Measurements from ENCODE around the gene HP1BP3.

The HP1BP3 gene

DNA sequence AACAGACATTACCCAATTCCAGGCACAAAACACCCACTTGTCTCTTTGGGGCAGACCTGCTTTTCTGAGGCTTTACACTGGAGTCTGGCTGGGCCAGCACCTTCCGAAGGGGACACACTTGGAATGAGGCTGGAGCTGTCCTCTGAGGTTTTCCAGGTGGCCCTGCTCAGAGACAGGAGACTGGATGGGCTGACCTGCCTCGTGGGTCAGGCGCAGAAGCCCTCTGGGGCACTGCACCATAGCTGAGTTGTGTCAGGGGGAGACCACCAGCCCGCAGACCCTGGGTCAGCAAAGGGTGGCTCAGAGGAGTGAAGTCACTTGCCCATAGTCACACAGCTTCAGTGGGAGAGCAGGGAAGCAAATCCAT is 56.4 kb downstream of the HP1BP3 start:
- H3K4me2 ChIP-seq (ENCODE audit: low read length) = no peak overlapping the region
- H3K79me2 ChIP-seq (ENCODE audit: low read length) = no peaks in the 10 kb centered on the region
- no peaks in the 10 kb centered on the region for H3K9me3 ChIP-seq (ENCODE audit: insufficient read depth, low read length)
- H3K4me1 ChIP-seq (ENCODE audit: low read length) = peaks cover 8% of the 10 kb centered on the region
- H3K36me3 ChIP-seq (replicated peaks; ENCODE audit: low read depth, low read length) = no peaks in the 10 kb centered on the region
- H3K27ac ChIP-seq (ENCODE audit: low read length) = no peak overlapping the region
- H3K9ac ChIP-seq (ENCODE audit: low read length) = no peak overlapping the region
- H3K27me3 ChIP-seq (ENCODE audit: low read depth, low read length) = peaks cover 19% of the 10 kb centered on the region
- no peak overlapping the region for H2AFZ ChIP-seq (ENCODE audit: low read depth, low read length)
- H4K20me1 ChIP-seq (ENCODE audit: insufficient read depth, low read length) = no peaks in the 10 kb centered on the region
- H3K4me3 ChIP-seq (ENCODE audit: low read length) = no peak overlapping the region
- no peak for TF ChIP-seq EZH2phosphoT487 (IDR thresholded peaks at IDR 0.05; ENCODE audit: low read depth)
- TF ChIP-seq, protein P1, sequence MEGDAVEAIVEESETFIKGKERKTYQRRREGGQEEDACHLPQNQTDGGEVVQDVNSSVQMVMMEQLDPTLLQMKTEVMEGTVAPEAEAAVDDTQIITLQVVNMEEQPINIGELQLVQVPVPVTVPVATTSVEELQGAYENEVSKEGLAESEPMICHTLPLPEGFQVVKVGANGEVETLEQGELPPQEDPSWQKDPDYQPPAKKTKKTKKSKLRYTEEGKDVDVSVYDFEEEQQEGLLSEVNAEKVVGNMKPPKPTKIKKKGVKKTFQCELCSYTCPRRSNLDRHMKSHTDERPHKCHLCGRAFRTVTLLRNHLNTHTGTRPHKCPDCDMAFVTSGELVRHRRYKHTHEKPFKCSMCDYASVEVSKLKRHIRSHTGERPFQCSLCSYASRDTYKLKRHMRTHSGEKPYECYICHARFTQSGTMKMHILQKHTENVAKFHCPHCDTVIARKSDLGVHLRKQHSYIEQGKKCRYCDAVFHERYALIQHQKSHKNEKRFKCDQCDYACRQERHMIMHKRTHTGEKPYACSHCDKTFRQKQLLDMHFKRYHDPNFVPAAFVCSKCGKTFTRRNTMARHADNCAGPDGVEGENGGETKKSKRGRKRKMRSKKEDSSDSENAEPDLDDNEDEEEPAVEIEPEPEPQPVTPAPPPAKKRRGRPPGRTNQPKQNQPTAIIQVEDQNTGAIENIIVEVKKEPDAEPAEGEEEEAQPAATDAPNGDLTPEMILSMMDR (IDR thresholded peaks at IDR 0.05; ENCODE audit: low read depth, low read length) = no peak

DNA sequence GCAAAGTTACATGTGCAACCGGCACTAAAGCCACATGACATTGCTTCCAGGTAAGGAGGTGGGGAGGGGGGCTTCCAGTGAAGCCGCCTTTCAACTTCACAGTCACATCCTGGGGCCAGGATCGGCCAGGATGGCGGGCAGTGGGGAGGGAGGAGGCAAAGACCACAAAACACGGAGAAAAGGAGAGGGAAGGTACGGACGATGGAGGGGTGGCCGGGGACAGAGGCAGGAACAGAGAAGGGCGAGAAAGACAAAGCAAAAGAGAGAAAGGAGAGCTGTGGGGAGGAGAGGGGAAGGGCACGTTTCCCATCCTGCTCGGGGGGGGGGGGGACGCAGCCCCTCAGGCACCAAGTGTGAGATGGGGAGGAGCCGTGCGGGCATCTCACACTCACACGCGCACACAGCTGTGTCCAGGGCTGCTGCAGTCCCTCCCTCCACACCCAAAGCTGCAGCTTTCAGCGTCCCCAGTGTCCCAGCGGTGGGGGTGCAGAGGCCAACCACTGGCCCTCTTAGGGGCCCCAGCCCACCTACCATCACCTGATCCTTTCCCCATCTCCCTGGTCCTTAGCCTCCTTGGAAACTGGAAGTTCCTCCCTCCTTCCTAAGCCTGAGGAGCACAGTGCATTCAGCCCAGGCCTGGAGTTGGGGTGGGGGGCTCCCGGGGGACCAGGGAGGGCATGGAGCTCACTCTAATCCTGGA is 57.0 kb downstream of the HP1BP3 start:
- Histone ChIP-seq H4K20me1 (ENCODE audit: insufficient read depth, low read length) (no peaks in the 10 kb centered on the region), H3K9me3 (ENCODE audit: insufficient read depth, low read length) (no peaks in the 10 kb centered on the region), H3K27me3 (ENCODE audit: low read depth, low read length) (peaks cover 19% of the 10 kb centered on the region), H3K79me2 (ENCODE audit: low read length) (no peaks in the 10 kb centered on the region), H3K4me2 (ENCODE audit: low read length) (no peak overlapping the region), H3K4me1 (ENCODE audit: low read length) (peaks cover 8% of the 10 kb centered on the region), H2AFZ (ENCODE audit: low read depth, low read length) (no peak overlapping the region), H3K36me3 (replicated peaks; ENCODE audit: low read depth, low read length) (no peaks in the 10 kb centered on the region), H3K4me3 (ENCODE audit: low read length) (no peak overlapping the region), H3K9ac (ENCODE audit: low read length) (no peak overlapping the region), H3K27ac (ENCODE audit: low read length) (no peak overlapping the region)
- TF ChIP-seq, protein P1 (IDR thresholded peaks at IDR 0.05; ENCODE audit: low read depth, low read length) = no peak
- no peak for TF ChIP-seq EZH2phosphoT487 (IDR thresholded peaks at IDR 0.05; ENCODE audit: low read depth)

DNA sequence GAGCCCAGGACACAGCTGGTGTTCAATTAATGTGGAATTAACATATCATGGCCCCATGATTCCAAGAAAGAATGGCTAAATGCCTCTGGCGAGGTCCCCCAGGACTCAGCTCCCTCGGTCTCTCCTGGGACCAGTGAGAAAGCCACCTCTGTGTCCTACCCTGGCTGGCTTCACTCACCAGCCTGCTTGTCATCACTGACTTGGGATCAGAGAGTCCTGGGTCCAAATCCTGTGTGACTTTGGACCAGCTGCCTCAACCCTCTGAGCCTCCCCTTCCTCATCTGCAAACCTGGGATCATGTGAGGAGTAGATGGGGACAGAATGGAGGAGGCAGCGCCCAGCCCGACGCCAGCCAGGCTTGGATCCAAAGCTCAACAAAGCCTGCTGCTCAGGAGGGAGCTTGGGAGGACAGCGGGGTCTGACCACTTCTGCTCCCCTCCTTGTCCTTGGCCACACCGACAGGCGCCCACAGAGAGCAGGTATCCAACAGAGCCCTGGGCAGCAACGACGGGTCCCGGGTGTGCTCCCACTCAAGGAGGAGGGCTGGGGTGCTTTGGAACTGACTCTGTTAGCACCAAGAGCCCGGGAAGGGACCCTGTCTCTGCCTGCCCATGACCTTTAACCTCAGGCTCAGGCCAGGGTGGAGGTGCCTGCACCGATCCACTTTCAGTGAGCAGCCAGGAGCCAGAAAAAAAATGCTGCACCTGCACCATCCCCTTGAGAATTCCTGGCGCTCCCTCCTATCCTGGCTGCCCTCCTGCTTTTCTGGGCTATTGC is 57.8 kb downstream of the HP1BP3 start:
- Histone ChIP-seq H3K4me1 (ENCODE audit: low read length) (peaks cover 8% of the 10 kb centered on the region), H3K4me3 (ENCODE audit: low read length) (no peak overlapping the region)

More for the DNA sequence above, 57.8 kb downstream of the HP1BP3 start:
- H3K4me2 ChIP-seq (ENCODE audit: low read length) = no peak overlapping the region
- no peaks in the 10 kb centered on the region for H4K20me1 ChIP-seq (ENCODE audit: insufficient read depth, low read length)
- no peak for TF ChIP-seq EZH2phosphoT487 (IDR thresholded peaks at IDR 0.05; ENCODE audit: low read depth)
- TF ChIP-seq, protein P1 (IDR thresholded peaks at IDR 0.05; ENCODE audit: low read depth, low read length) = no peak
- no peaks in the 10 kb centered on the region for H3K9me3 ChIP-seq (ENCODE audit: insufficient read depth, low read length)
- no peaks in the 10 kb centered on the region for H3K36me3 ChIP-seq (replicated peaks; ENCODE audit: low read depth, low read length)
- H3K27ac ChIP-seq (ENCODE audit: low read length) = no peak overlapping the region
- no peak overlapping the region for H3K9ac ChIP-seq (ENCODE audit: low read length)
- no peaks in the 10 kb centered on the region for H3K79me2 ChIP-seq (ENCODE audit: low read length)
- no peak overlapping the region for H2AFZ ChIP-seq (ENCODE audit: low read depth, low read length)
- H3K27me3 ChIP-seq (ENCODE audit: low read depth, low read length) = peaks cover 19% of the 10 kb centered on the region
